ENCODE measurements around the gene TM6SF1. TPM values are rescaled to one million over a fixed set of nuclear protein-coding genes. Genes with fewer than 3 reads are reported as not detected.
"Not testable (repeated sequence)": the region's sequence is repeated elsewhere in the genome, so short reads cannot be mapped to it uniquely, and the experiment has no call there.

The TM6SF1 gene
- total RNA-seq, 1 donor from 2014 or later = 5.6 TPM

GRCh38 chr15:83068054-83068453 is 39.4 kb upstream of the TM6SF1 start:
- peak overlapping the region; percentile 63 for H3K27ac Mint-ChIP-seq (ENCODE audit: unreplicated experiment)
- peaks cover 3% of the 10 kb centered on the region for H3K4me1 Mint-ChIP-seq (ENCODE audit: unreplicated experiment)
- H3K9me3 Mint-ChIP-seq (ENCODE audit: unreplicated experiment) = no peaks in the 10 kb centered on the region
- no peak for DNase-seq (ENCODE audit: extremely low spot score, unreplicated experiment)
- peak overlapping the region; percentile 38 for H3K4me3 Mint-ChIP-seq (ENCODE audit: unreplicated experiment)
- TF ChIP-seq CTCF (IDR thresholded peaks at IDR 0.05) = no peak
- no peaks in the 10 kb centered on the region for H3K27me3 Mint-ChIP-seq (ENCODE audit: unreplicated experiment)
- no peaks in the 10 kb centered on the region for H3K36me3 Mint-ChIP-seq (ENCODE audit: unreplicated experiment)

GRCh38 chr15:83069211-83069642 is 38.2 kb upstream of the TM6SF1 start:
- not testable (repeated sequence) for H3K27me3 Mint-ChIP-seq (ENCODE audit: unreplicated experiment); H3K4me3 Mint-ChIP-seq (ENCODE audit: unreplicated experiment); H3K9me3 Mint-ChIP-seq (ENCODE audit: unreplicated experiment); DNase-seq (ENCODE audit: extremely low spot score, unreplicated experiment); H3K36me3 Mint-ChIP-seq (ENCODE audit: unreplicated experiment); H3K27ac Mint-ChIP-seq (ENCODE audit: unreplicated experiment); H3K4me1 Mint-ChIP-seq (ENCODE audit: unreplicated experiment)

GRCh38 chr15:83077491-83078230 is 29.8 kb upstream of the TM6SF1 start:
- no peak overlapping the region for H3K4me3 Mint-ChIP-seq (ENCODE audit: unreplicated experiment)
- H3K27ac Mint-ChIP-seq (ENCODE audit: unreplicated experiment) = no peak overlapping the region
- peaks cover 2% of the 10 kb centered on the region for H3K36me3 Mint-ChIP-seq (ENCODE audit: unreplicated experiment)
- TF ChIP-seq CTCF (IDR thresholded peaks at IDR 0.05) = no peak
- peaks cover 8% of the 10 kb centered on the region for H3K9me3 Mint-ChIP-seq (ENCODE audit: unreplicated experiment)
- H3K27me3 Mint-ChIP-seq (ENCODE audit: unreplicated experiment) = peaks cover 46% of the 10 kb centered on the region
- no peaks in the 10 kb centered on the region for H3K4me1 Mint-ChIP-seq (ENCODE audit: unreplicated experiment)
- DNase-seq (ENCODE audit: extremely low spot score, unreplicated experiment) = no peak

GRCh38 chr15:83078712-83079111 is 28.7 kb upstream of the TM6SF1 start:
- DNase-seq (ENCODE audit: extremely low spot score, unreplicated experiment) = peak; percentile 42
- no peak overlapping the region for H3K27ac Mint-ChIP-seq (ENCODE audit: unreplicated experiment)
- no peak overlapping the region for H3K4me3 Mint-ChIP-seq (ENCODE audit: unreplicated experiment)
- no peaks in the 10 kb centered on the region for H3K4me1 Mint-ChIP-seq (ENCODE audit: unreplicated experiment)
- H3K9me3 Mint-ChIP-seq (ENCODE audit: unreplicated experiment) = peaks cover 8% of the 10 kb centered on the region
- peaks cover 48% of the 10 kb centered on the region for H3K27me3 Mint-ChIP-seq (ENCODE audit: unreplicated experiment)
- peaks cover 2% of the 10 kb centered on the region for H3K36me3 Mint-ChIP-seq (ENCODE audit: unreplicated experiment)
- TF ChIP-seq CTCF (IDR thresholded peaks at IDR 0.05) = no peak

- Mint-ChIP-seq H3K4me3 (ENCODE audit: unreplicated experiment) (no peak overlapping the region), H3K27ac (ENCODE audit: unreplicated experiment) (no peak overlapping the region), H3K27me3 (ENCODE audit: unreplicated experiment) (peaks cover 50% of the 10 kb centered on the region), H3K9me3 (ENCODE audit: unreplicated experiment) (no peaks in the 10 kb centered on the region), H3K4me1 (ENCODE audit: unreplicated experiment) (no peaks in the 10 kb centered on the region), H3K36me3 (ENCODE audit: unreplicated experiment) (no peaks in the 10 kb centered on the region)
- no peak for TF ChIP-seq CTCF (IDR thresholded peaks at IDR 0.05)
- peak; percentile 1 for DNase-seq (ENCODE audit: extremely low spot score, unreplicated experiment)
Measured at GRCh38 chr15:83081256-83082014, 26.0 kb upstream of the TM6SF1 start.
